Gastrocnemius medialis (tissue), 4 donors: ENCODE measurements around the gene ASF1B. TPM values are rescaled to one million over a fixed set of nuclear protein-coding genes. Genes with fewer than 3 reads are reported as not detected.

Experiments used
- ATAC-seq, 2 donors: fragments of 150-250 bp; one replicate each; pipeline ENCODE4 v1.9.1; 2016
- DNase-seq, 2 donors: peaks; one replicate each; pipeline ENCODE4 v3.0.0-alpha.2; 2019
- H3K27ac ChIP-seq, 4 donors: fragments of 200-600 bp; sonication (generic); 1 replicate in 1 of 4; 2 replicates in 3 of 4; pipeline ENCODE4 v1.5.1; 2016 to 2018; ENCODE audit warnings: mild to moderate bottlenecking in 2 of 4, moderate library complexity in 1 of 4
- H3K27me3 ChIP-seq, 3 donors: fragments of 200-600 bp; sonication (generic) in 2 of 3; 1 replicate in 1 of 3; 2 replicates in 2 of 3; pipeline versions ENCODE4 v1.5.1 to v1.6.0; 2016 to 2019; ENCODE audit warnings: mild to moderate bottlenecking in 1 of 3, moderate library complexity in 1 of 3
- H3K36me3 ChIP-seq, 2 donors: fragments of 200-600 bp; sonication (generic) in 1 of 2; one replicate each; pipeline ENCODE4 v1.5.1; 2017 to 2018
- H3K4me1 ChIP-seq, 2 donors: fragments of 200-600 bp; sonication (generic) in 1 of 2; one replicate each; pipeline ENCODE4 v1.5.1; 2016 to 2017; ENCODE audit warnings: mild to moderate bottlenecking in 2 of 2
- H3K4me3 ChIP-seq, 4 donors: fragments of 200-600 bp; sonication (generic) in 3 of 4; 1 replicate in 1 of 4; 2 replicates in 3 of 4; pipeline ENCODE4 v1.5.1; 2016 to 2019; ENCODE audit warnings: mild to moderate bottlenecking in 2 of 4
- H3K9me3 ChIP-seq, 3 donors: fragments of 200-600 bp; sonication (generic) in 2 of 3; 1 replicate in 1 of 3; 2 replicates in 2 of 3; pipeline ENCODE4 v1.5.1; 2016 to 2019
- CTCF ChIP-seq, 5 experiments: fragments of 450-650 bp in 3 of 5; fragments of 200-600 bp in 2 of 5; sonication (generic) in 2 of 5; IDR thresholded peaks in 4 of 5; conservative IDR thresholded peaks in 1 of 5; 1 replicate in 4 of 5; 2 replicates in 1 of 5; pipeline ENCODE4 v1.5.1; 2016 to 2019; ENCODE audit warnings: antibody characterized with exemption in 5 of 5, mild to moderate bottlenecking in 3 of 5, moderate library complexity in 3 of 5
- POLR2A ChIP-seq, 2 donors: fragments of 450-650 bp; IDR thresholded peaks; one replicate each; pipeline ENCODE4 v1.6.1; 2017; ENCODE audit warnings: antibody characterized with exemption in 2 of 2, mild to moderate bottlenecking in 2 of 2, moderate library complexity in 2 of 2
- in situ Hi-C, 4 donors: fragments of 200-750 bp; cut with MboI; loops; one replicate each; pipeline versions ENCODE4 v1.15.0 to v1.8.0; 2017; ENCODE audit warnings: low sequenced_read_pairs in 4 of 4
- intact Hi-C: fragments of 100-400 bp; cut with DNase I; formaldehyde crosslinking; loops from one replicate; pipeline ENCODE4 v1.15.1; 2023; ENCODE audit warnings: low total_unique reads
- total RNA-seq, 4 donors: library from RNA; depleted of rRNA; stranded (reverse); fragments of >200 nt; gene quantifications; one replicate each; pipeline versions ENCODE4 v1.1.0 to v1.2.3, GENCODE V29; 2016

ASF1B gene
- total RNA-seq, 4 donors from 2014 or later: 1.2 to 4.1 (median 1.5) TPM; not detected in 1

DNA sequence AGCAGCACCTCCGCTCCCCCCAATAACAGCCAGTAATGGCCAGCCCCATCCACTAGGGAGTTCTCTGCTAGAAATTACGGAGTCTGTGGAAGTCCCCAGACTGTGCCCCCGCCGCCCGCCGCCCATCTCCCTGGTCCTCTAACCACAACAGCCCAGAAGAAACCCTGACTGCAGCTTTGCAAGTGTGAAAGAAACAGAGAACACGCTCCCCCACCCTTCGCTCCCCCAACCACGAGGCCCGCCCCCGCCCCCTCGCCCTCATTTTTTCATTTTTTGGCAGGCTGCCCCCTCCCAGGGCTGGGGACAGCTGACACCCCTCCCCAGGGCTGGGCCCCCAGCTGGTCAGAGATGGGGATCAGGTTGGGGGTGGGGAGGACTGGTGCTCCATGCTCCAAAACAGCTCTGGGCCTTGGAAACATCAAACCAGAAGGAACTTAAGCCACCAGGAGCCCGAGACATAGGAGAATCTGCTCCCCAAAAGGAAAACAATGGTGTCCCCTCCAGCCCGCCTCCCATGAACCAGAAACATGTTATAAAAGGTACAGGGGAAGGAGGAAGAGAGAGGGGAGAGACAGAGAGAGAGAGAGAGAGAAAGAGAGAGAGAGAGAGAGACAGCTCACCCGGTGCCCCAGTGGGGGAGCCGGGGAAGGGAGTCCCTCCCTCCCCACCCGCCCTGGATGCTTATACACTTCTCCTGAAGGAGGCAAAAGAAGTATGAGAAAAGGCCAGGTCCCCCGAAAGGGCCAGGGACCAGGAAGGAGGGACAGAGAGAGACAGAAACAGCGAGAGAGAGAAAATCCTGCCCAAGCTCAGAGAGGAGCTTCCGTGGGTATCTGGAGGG, 29.8 kb upstream of the ASF1B start:
- in situ Hi-C loops: no loop called here
- DNase-seq (no peak), ATAC-seq (no peak)
- intact Hi-C loops: no loop called here
- H3K27me3 ChIP-seq: peaks cover 0 to 33% (median 7%) of the 10 kb centered on the region in 3 donors
- no peaks in the 10 kb centered on the region for H3K4me1 ChIP-seq
- no peaks in the 10 kb centered on the region for H3K36me3 ChIP-seq
- no peak overlapping the region for H3K27ac ChIP-seq
- no peak overlapping the region for H3K4me3 ChIP-seq
- H3K9me3 ChIP-seq: no peaks in the 10 kb centered on the region
- TF ChIP-seq CTCF (IDR thresholded peaks at IDR 0.05 in 4 of 5, conservative IDR thresholded peaks at IDR 0.05 in 1 of 5) (no peak), POLR2A (IDR thresholded peaks at IDR 0.05) (no peak)

DNA sequence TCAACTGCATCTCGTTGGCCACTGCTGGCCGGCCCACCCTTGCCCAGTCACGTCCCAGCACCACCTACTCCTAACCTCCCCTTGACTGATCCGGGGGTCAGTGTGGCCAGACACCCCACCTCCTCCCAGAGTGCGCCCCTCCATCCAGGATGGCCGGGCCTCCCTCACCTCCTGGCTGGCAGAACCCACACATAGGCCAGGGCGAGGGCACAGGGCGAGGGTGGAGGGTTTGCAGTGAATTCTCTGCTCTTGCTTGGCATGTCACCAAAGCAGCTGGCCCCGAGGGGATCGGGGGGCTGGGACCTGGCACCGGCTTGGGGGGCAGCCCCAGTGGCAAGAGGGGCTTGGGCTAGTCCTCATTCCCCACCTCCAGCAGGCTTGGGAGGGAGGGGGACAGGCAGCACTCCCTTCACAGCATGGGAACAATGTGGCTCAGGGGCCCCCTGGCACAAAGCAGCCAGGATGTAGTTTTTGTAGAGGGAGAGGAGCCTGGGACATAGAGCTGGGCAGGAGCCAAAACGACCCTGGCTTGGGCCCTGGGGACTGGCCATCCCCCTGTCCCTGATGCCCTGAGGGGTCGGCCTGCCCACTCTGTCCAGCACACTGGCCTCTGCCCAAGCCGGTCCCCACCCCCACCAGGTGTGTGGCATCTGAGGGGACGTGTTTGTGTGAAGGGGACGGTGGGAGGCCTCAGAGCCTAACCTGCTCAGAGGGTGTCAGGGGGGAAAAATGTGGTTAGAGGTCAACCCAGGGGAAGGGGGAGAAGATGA, 28.5 kb upstream of the ASF1B start:
- TF ChIP-seq CTCF (IDR thresholded peaks at IDR 0.05 in 4 of 5, conservative IDR thresholded peaks at IDR 0.05 in 1 of 5): no peak
- TF ChIP-seq POLR2A (IDR thresholded peaks at IDR 0.05): no peak
- Histone ChIP-seq H3K27me3 (peaks cover 0 to 33% (median 7%) of the 10 kb centered on the region in 3 donors), H3K9me3 (no peaks in the 10 kb centered on the region), H3K4me3 (no peak overlapping the region), H3K4me1 (no peaks in the 10 kb centered on the region), H3K36me3 (no peaks in the 10 kb centered on the region), H3K27ac (no peak overlapping the region)
- DNase-seq (no peak), ATAC-seq (no peak)
- in situ Hi-C loops: no loop called here
- intact Hi-C loops: no loop called here

GRCh38 chr19:14164082-14164481, 27.7 kb upstream of the ASF1B start:
- in situ Hi-C loops: no loop called here
- DNase-seq (no peak), ATAC-seq (no peak)
- intact Hi-C loops: no loop called here
- no peaks in the 10 kb centered on the region for H3K4me1 ChIP-seq
- H3K4me3 ChIP-seq: no peak overlapping the region
- H3K36me3 ChIP-seq: no peaks in the 10 kb centered on the region
- no peak overlapping the region for H3K27ac ChIP-seq
- peaks cover 0 to 33% (median 7%) of the 10 kb centered on the region in 3 donors for H3K27me3 ChIP-seq
- no peaks in the 10 kb centered on the region for H3K9me3 ChIP-seq
- TF ChIP-seq POLR2A (IDR thresholded peaks at IDR 0.05): no peak
- TF ChIP-seq CTCF (IDR thresholded peaks at IDR 0.05 in 4 of 5, conservative IDR thresholded peaks at IDR 0.05 in 1 of 5): no peak

DNA sequence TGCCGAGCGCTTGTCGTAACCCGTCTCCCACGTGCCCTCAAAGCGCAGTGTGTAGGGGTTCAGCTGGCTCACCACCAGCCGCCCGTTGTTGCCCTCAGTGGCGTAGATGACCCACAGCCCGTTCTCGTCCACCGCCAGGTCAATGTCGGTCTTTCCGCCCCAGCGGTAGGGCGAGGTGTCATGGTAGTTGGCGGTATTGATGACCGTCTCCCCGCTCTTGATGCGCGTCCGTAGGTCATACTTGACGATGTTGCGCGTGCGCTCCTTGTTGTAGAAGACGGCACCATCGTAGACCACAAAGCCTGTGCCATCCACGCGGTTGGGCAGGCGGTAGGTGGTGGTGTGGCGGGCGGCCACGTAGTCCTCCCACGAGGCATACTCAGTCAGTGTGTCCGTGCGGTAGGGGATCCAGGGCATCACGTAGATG, 26.5 kb upstream of the ASF1B start:
- Histone ChIP-seq H3K36me3 (no peaks in the 10 kb centered on the region), H3K27ac (no peak overlapping the region), H3K27me3 (peaks cover 0 to 33% (median 7%) of the 10 kb centered on the region in 3 donors), H3K4me1 (no peaks in the 10 kb centered on the region), H3K9me3 (no peaks in the 10 kb centered on the region), H3K4me3 (no peak overlapping the region)
- DNase-seq (no peak), ATAC-seq (no peak)
- intact Hi-C loops (no loop called here), in situ Hi-C loops (no loop called here)
- TF ChIP-seq CTCF (IDR thresholded peaks at IDR 0.05 in 4 of 5, conservative IDR thresholded peaks at IDR 0.05 in 1 of 5): no peak
- TF ChIP-seq POLR2A (IDR thresholded peaks at IDR 0.05): no peak
